IPS-NIHi7 (cell line): Measurements from ENCODE around the gene EEF1AKMT1.

Source experiments
- DNase-seq: peaks from one replicate; pipeline ENCODE4 v3.0.0; 2012; ENCODE audit warnings: mixed read lengths; ENCODE audit errors: extremely low spot score

The EEF1AKMT1 gene

DNA sequence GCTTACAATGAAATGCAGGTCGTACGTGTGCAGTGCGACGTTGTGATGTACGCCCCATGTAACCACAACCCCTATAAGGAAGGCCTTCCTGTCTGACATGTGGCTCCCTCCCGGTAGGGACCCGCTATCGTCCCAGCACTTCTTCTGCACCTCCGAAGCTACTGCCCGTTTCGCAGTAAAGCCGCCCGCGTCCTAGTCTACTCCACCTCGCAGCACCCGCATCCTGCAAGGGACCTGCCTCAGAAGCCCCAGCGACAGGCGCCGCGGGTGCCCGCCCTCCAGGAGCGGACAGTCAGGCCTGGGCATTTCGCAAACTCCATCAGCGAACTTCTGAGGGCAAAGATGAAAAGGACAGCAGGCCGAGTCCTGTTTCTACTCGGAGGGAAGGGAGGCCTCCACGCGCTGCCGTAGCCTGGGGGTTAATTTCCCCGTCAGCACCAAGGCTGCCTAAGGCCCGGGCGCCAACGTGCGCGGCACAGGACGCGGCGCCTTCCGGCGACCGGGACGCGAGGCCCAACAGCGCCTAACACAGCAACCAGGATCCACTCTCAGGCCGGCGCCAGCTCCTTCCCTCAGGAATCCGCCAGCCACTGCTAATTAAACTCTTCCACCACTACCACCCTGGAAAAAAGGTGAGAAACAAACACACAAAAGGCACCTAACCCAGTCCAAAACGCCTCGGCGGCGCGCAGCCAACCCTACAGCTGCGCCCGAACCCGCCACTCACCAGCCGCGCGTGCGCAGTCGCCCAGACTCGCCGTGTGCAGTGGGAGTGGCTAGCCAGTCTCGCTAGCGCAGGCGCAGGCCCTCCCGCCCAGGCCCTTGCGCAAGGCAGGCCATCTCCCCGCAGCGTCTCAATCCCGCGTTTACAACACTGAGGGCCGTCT lies at the start of gene EEF1AKMT1:
TSS of gene EEF1AKMT1 (minus strand) at position 768 of the 887 bp plus-strand sequence. CDS start 16,363 bp downstream, outside the sequence.
- DNase-seq, result peak; percentile 93

DNA sequence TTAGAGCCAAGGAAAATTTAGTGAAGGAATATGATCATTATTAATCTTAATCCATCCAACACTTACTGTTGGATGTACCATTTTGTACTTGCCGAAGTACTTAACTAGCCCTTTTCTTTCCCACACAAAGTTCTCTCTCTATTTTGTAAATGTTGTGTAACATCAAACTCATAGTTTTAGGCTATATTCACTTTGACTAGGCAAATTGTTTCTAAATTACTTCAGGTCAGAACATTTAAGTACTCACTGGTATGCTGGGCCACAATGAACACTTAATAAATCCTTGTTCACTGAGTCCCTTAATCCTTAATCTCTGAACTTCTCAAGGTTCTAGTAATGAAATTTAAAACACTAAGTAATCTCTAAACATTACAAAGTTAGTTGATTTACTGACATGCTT lies 49.3 kb upstream of the EEF1AKMT1 start:
- no peak for DNase-seq

GRCh38 chr13:20822406-20822805 lies 48.6 kb upstream of the EEF1AKMT1 start:
- no peak for DNase-seq

- DNase-seq, result no peak
Measured at GRCh38 chr13:20819715-20820114, 46.0 kb upstream of the EEF1AKMT1 start.

DNA sequence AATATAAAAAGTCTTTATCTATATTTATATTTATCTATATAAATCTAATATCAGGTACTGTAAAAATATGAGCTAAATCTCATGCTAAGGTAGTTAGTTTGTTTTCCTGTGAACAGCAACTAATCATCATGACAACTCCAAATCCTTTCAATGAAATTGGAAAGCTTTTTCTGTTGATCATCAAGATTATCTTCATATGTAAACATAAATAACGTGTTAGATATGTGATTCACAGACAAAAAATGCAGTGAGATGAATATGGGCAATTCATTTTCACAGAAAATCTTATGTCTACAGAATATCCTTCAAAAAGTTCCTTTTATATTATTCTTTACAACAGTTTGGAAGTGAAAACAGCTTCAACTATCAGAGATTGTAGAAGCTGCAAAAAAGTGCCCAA lies 41.7 kb upstream of the EEF1AKMT1 start:
- DNase-seq, result no peak

DNA sequence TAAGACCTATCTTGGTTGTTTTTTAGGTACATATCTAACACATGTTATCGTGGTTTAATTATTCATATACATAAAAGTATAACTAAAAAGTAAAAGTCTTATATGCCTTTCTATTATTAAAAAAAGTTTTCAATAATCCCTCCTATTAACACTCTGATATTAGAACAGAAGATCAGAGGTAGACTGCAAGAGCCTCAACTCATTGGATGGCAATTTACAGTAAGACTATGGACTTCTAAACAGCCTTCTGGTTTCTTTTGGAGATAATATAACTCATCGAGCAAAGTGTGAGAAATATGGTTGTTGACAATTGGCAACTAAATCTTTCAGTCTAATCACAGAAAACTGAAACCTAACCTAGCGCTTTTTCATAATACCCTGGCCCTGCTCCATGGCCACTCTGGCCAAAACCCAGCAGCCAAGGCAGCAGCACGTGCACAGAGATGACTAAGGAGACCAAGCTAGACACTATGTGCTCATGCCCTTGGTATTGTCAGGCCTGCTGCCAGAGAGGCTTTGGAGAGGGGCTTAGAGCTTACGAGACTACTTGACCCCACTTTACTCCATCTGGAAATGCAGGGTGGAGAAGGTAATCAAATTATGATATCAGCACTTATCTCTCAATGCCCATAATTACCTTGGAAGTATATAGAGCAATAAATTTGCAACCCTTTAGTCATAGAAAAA lies 40.6 kb upstream of the EEF1AKMT1 start:
- DNase-seq, result peak; percentile 19

DNA sequence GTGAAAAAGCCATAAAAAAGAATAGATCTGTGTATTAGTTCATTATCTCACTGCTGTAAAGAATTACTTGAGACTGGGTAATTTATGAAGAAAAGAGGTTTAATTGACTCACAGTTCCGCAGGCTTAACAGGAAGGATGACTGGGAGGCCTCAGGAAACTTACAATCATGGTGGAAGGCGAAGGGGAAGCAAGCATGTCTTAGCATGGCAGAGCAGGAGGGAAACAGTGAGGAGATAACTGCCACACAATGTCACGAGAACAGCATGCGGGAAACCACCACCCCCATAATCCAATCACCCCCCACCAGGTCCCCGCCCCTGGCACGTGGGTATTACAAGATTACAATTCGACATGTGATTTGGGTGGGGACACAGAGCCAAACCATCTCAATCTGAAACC lies 39.1 kb upstream of the EEF1AKMT1 start:
- no peak for DNase-seq

GRCh38 chr13:20810808-20811207 lies 37.0 kb upstream of the EEF1AKMT1 start:
- DNase-seq, result no peak

DNA sequence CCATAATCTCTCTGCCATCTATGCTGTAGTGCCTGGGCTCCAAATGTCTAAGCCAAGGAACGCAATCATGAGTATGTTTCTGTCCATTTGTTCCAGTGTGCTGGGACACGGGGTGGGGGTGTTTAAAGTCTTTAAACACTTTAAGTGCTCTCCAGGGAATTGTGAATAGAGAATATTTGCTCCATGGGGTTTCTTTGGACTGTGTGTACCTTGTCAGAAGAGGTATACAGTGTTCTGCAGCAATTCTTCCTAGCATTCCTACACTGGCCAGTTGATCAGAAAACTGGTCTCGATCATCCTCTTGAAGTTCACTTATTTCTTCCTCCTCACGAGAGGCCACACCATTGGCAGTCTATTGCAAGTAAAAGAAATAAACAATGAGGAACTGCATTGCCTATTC lies 35.1 kb upstream of the EEF1AKMT1 start:
- DNase-seq, result no peak

- no peak for DNase-seq
Measured at GRCh38 chr13:20803180-20803965, 29.6 kb upstream of the EEF1AKMT1 start.

GRCh38 chr13:20801707-20802106 lies 27.9 kb upstream of the EEF1AKMT1 start:
- DNase-seq, result no peak

- no peak for DNase-seq
Measured at GRCh38 chr13:20799726-20800416, 26.1 kb upstream of the EEF1AKMT1 start.

- DNase-seq, result no peak
Measured at GRCh38 chr13:20798027-20798426, 24.3 kb upstream of the EEF1AKMT1 start.

GRCh38 chr13:20796791-20797508 lies 23.2 kb upstream of the EEF1AKMT1 start:
- no peak for DNase-seq

- DNase-seq, result no peak
Measured at GRCh38 chr13:20789665-20790064, 15.9 kb upstream of the EEF1AKMT1 start.

DNA sequence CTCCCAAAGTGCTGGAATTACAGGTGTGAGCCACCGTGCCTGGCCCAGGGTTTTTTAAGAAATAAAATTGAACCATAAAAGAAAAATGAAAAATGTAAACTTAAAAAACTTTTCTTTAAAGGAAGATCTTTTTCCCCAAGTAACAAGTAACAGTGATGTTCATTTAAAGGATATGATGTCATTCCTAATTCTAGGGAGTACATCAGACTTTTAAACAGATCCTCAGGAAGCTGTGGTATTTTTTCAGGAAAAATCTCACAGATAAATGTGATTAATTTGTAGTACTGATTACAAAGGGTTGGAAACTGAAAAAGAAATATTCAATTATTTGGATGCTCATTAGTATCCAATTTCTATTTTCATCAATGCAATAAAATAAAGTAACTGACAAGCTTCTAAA lies 14.6 kb upstream of the EEF1AKMT1 start:
- no peak for DNase-seq

- DNase-seq, result no peak
Measured at GRCh38 chr13:20787180-20787579, 13.4 kb upstream of the EEF1AKMT1 start.

- no peak for DNase-seq
Measured at GRCh38 chr13:20782116-20782708, 8.5 kb upstream of the EEF1AKMT1 start.

GRCh38 chr13:20780317-20780716 lies 6.6 kb upstream of the EEF1AKMT1 start:
- no peak for DNase-seq

DNA sequence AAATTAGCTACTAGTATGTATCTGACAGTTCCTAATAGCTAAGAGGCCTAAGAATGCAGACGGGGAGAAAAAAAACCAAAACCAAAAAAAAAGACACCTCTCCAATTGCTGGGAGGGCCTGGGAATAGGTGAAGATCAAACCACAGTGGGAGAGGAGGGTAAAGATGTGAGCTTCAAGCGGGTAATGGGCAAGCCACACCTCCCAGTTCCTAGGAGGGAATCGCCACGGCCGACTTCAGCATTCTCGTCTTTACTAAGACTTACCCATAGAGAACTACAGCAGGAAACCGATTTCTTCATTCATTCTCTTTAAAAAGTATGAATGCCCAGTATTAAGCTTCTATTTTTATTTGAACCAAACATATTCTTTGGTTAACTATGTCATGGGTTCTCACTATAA lies 5.6 kb upstream of the EEF1AKMT1 start:
- no peak for DNase-seq

DNA sequence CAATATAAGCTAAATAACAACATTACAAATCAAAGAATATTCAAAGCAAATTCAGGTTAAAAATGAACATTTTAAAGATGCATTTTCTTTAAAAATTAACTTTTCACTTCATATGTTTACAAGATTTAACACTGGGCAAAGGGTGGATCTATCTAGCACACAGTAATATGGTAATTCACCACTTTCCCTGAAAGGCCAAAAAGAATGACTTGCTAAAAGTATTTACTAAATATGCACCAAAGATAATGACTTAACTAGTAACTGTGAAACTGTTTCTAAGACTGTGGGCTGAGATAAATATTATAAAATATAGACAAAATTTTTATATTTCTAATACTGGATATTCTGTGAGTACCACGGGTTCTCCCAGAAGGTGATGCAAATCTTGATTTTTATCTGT lies 4.5 kb upstream of the EEF1AKMT1 start:
- DNase-seq, result no peak
